Measurements from ENCODE around the gene NOC3L.

DNA sequence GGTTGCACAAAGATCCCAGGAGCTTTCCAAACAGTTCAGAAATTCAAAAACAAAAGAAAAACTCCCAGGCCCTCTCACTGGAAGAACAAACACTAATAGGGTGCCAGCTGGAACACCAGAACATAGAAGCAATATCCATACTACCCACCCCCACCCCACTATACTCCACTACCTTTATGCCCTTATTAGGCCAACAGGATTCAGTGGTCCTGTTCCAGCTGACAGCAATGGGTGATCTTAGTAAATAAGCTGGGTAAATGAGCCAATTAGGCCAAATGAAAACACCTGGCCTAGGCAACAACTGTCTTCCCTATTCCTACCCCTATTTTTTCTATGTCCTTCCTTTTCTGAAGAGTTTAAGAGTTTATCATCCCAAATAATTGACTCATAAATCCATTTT, 11.7 kb downstream of the NOC3L start:
- TF ChIP-seq CTCF (IDR thresholded peaks at IDR 0.05), result no peak
- no peak for TF ChIP-seq POLR2A (IDR thresholded peaks at IDR 0.05)
